HepG2 (cell line): ENCODE measurements around the gene PRSS50. TPM values are rescaled to one million over a fixed set of nuclear protein-coding genes. Genes with fewer than 3 reads are reported as not detected.
A peak's percentile ranks its signal among the peaks of the same experiment; 100 is the strongest.

Source experiments
- ATAC-seq: fragments of 200-7000 bp; cut with Tn5 transposase; 3 replicates; pipeline ENCODE4 v1.9.1; 2020; ENCODE audit warnings: mild to moderate bottlenecking, moderate library complexity
- BruUV-seq: library from RNA; stranded (reverse); fragments of 400-500 nt; replicated peaks from 2 replicates; lab custom pipeline; 2021; lab: Mats Ljungman, UMichigan
- CTCF ChIA-PET: fragments of 300-600 bp; formaldehyde crosslinking; extraction: SDS; loops from one replicate; lab custom pipeline; 2021; ENCODE audit warnings: low total read pairs, inconsistent platforms, low intra/inter-chr PET ratio; lab: Yijun Ruan, JAX
- POLR2A ChIA-PET: fragments of 350-600 bp; sonication (Branson Sonifier 250); formaldehyde crosslinking; loops from one replicate; lab custom pipeline; 2020; ENCODE audit warnings: antibody characterized with exemption, inconsistent platforms; lab: Yijun Ruan, JAX
- DNase-seq: peaks from one replicate; pipeline ENCODE4 v3.0.0-alpha.2; 2015; ENCODE audit warnings: low spot score
- FAIRE-seq: peaks from 3 replicates; lab custom pipeline; 2011; peaks lifted over from hg19 to GRCh38; lab: Jason Lieb, UNC
- H2AFZ ChIP-seq: one replicate; pipeline ENCODE4 v1.6.1; 2011; ENCODE audit warnings: low read length, inconsistent platforms
- H3K27ac ChIP-seq: fragments of 300-600 bp; 3 replicates; pipeline ENCODE4 v1.8.0; 2011; ENCODE audit warnings: mixed run types, mild to moderate bottlenecking, mixed read lengths, low read length, inconsistent platforms; ENCODE audit not compliant: insufficient read depth; ENCODE audit errors: extremely low read length
- H3K27me3 ChIP-seq, 2 experiments: fragments of 200-600 bp in 1 of 2; 2 replicates in 1 of 2; 3 replicates in 1 of 2; pipeline versions ENCODE4 v1.6.0 to v1.8.0; 2011; ENCODE audit warnings: low read length in 2 of 2, mild to moderate bottlenecking in 2 of 2, moderate library complexity in 2 of 2, inconsistent platforms in 1 of 2; ENCODE audit not compliant: insufficient read depth in 2 of 2, control insufficient read depth in 1 of 2
- H3K36me3 ChIP-seq, 2 experiments: fragments of 200-600 bp in 1 of 2; replicated peaks in 1 of 2; 2 replicates in 1 of 2; 3 replicates in 1 of 2; pipeline versions ENCODE4 v1.5.1 to v1.8.0; 2011; ENCODE audit warnings: low read length in 2 of 2, inconsistent platforms in 1 of 2; ENCODE audit not compliant: insufficient read depth in 2 of 2, control insufficient read depth in 1 of 2
- H3K4me1 ChIP-seq: 2 replicates; pipeline ENCODE4 v1.5.1; 2012; ENCODE audit warnings: low read length, inconsistent platforms; ENCODE audit not compliant: insufficient read depth
- H3K4me2 ChIP-seq: 2 replicates; pipeline ENCODE4 v1.6.0; 2011; ENCODE audit warnings: low read depth, low read length, inconsistent platforms
- H3K4me3 ChIP-seq, 3 experiments: fragments of 200-600 bp in 1 of 3; sonication (generic), shearing (Covaris generic) in 1 of 3; replicated peaks in 1 of 3; 2 replicates each; pipeline ENCODE4 v1.5.1; 2011 to 2016; ENCODE audit warnings: low read length in 3 of 3, inconsistent platforms in 2 of 3, low read depth in 2 of 3, mild to moderate bottlenecking in 2 of 3, control low read depth in 1 of 3, mixed read lengths in 1 of 3; ENCODE audit not compliant: insufficient read depth in 1 of 3
- H3K79me2 ChIP-seq: one replicate; pipeline ENCODE4 v1.6.1; 2011; ENCODE audit warnings: low read length, inconsistent platforms; ENCODE audit not compliant: insufficient read depth
- H3K9ac ChIP-seq: 2 replicates; pipeline ENCODE4 v1.6.0; 2011; ENCODE audit warnings: mild to moderate bottlenecking, low read depth, low read length, inconsistent platforms; ENCODE audit not compliant: insufficient read depth
- H3K9me3 ChIP-seq: 2 replicates; pipeline ENCODE4 v1.5.1; 2012; ENCODE audit warnings: mild to moderate bottlenecking, low read length
- H4K20me1 ChIP-seq: 2 replicates; pipeline ENCODE4 v1.6.0; 2011; ENCODE audit warnings: inconsistent platforms, mild to moderate bottlenecking, low read length, moderate library complexity; ENCODE audit not compliant: insufficient read depth
- HNF4A ChIP-seq: sonication (generic); formaldehyde crosslinking; IDR thresholded peaks from 2 replicates; pipeline ENCODE4 v1.4.0; 2020; ENCODE audit warnings: missing genetic modification reagents
- KDM1A ChIP-seq: IDR thresholded peaks from 2 replicates; pipeline ENCODE4 v1.6.1; 2016; ENCODE audit warnings: missing compliant biosample characterization
- SRF ChIP-seq: IDR thresholded peaks from 2 replicates; pipeline ENCODE4 v1.6.1; 2011; ENCODE audit warnings: mild to moderate bottlenecking, low read depth, low read length, moderate library complexity
- WGBS: methylation state at CpG from one replicate; pipeline ENCODE4 v1.1.6; 2017; ENCODE audit warnings: low lambda C conversion rate; 5-methylcytosine and 5-hydroxymethylcytosine counted together
- in situ Hi-C: cut with HindIII; loops from 2 replicates; pipeline ENCODE4 v1.10.0; 2017; ENCODE audit warnings: low pct_unique_long_range_greater_than_20kb; ENCODE audit not compliant: extremely low pct_ligation_motif_present
- intact Hi-C: fragments of 100-400 bp; cut with micrococcal nuclease; formaldehyde crosslinking; loops from one replicate; pipeline ENCODE4 v1.10.0; 2022; ENCODE audit not compliant: unreplicated experiment
- polyA plus RNA-seq, 8 experiments: library from polyadenylated mRNA; depleted of rRNA in 3 of 8; stranded (reverse) in 7 of 8; unstranded in 1 of 8; fragments of >200 nt; fragmentation: Illumina TruSeq in 4 of 8; extraction: Trizol in 4 of 8; gene quantifications; 2 replicates each; pipeline versions ENCODE4 v1.2.1 to v1.2.3, GENCODE V29; 2011 to 2016; ENCODE audit warnings: low read depth in 4 of 8, missing spikeins in 1 of 8, mixed read lengths in 1 of 8; ENCODE audit not compliant: insufficient read depth in 1 of 8
- total RNA-seq, 5 experiments: library from RNA; depleted of rRNA; stranded (reverse); fragments of >200 nt; fragmentation: Illumina TruSeq; extraction: Trizol; gene quantifications; 2 replicates each; pipeline ENCODE4 v1.2.3, GENCODE V29; 2016; ENCODE audit warnings: low read depth in 1 of 5
- TF ChIP-seq, protein P1 (sequence below): sonication (generic); formaldehyde crosslinking; conservative IDR thresholded peaks from 2 replicates; pipeline ENCODE4 v1.8.0; 2022; ENCODE audit warnings: low read depth, missing genetic modification reagents
- TF ChIP-seq, protein P2 (sequence below): sonication (generic); formaldehyde crosslinking; IDR thresholded peaks from 2 replicates; pipeline ENCODE4 v1.5.0; 2020; ENCODE audit warnings: mild to moderate bottlenecking, missing genetic modification reagents

PRSS50 gene
- total and polyA plus RNA-seq, 2 of the 13 experiments (the other 11 are each of a cell fraction or from before 2014, with no cell fraction given) = not detected

DNA sequence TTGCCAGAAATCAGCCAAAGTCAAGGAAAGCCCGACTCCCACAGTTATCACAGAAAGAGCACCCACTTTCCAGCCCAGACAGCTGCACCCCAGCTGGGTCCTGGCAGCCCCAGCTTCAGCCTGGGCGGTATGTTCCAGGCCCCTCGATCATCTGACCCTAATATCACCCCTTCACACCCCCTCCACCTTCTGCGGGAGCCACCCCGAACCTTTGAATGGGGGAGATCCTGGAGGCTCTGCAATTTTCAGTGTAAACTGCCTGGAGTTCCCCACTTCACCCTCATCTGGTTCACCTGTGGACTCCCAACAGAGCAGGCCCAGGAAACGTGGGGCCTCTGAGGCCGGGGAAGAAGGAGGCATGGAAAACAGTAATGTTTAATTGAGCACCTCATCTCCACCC is 5.9 kb downstream of the PRSS50 start:
- ATAC-seq (no peak), FAIRE-seq (no peak), DNase-seq (no peak)
- in situ Hi-C loops = loop anchor here (5.0 kb wide), 1 partner anchor 196 kb away; no protein-coding TSS in a partner anchor
- intact Hi-C loops = no loop called here
- Histone ChIP-seq H3K79me2 (no peaks in the 10 kb centered on the region), H2AFZ (no peak overlapping the region), H4K20me1 (no peaks in the 10 kb centered on the region), H3K4me3 (no peak overlapping the region), H3K4me2 (0 out of 2 replicates have a peak overlapping the region, but pooled peaks have one; percentile 19), H3K27me3 (peaks cover 1 to 15% of the 10 kb centered on the region in 2 experiments; a peak in 3 of 5 replicates), H3K27ac (no peak overlapping the region), H3K36me3 (no peaks in the 10 kb centered on the region), H3K4me1 (peaks cover 11% of the 10 kb centered on the region), H3K9ac (no peak overlapping the region), H3K9me3 (no peaks in the 10 kb centered on the region)
- POLR2A ChIA-PET = no interaction called here
- BruUV-seq = no TSS peak
- TF ChIP-seq, protein P1, sequence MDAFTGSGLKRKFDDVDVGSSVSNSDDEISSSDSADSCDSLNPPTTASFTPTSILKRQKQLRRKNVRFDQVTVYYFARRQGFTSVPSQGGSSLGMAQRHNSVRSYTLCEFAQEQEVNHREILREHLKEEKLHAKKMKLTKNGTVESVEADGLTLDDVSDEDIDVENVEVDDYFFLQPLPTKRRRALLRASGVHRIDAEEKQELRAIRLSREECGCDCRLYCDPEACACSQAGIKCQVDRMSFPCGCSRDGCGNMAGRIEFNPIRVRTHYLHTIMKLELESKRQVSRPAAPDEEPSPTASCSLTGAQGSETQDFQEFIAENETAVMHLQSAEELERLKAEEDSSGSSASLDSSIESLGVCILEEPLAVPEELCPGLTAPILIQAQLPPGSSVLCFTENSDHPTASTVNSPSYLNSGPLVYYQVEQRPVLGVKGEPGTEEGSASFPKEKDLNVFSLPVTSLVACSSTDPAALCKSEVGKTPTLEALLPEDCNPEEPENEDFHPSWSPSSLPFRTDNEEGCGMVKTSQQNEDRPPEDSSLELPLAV = no peak
- CTCF ChIA-PET = no interaction called here
- 25% methylated on average over 6 of the region's 7 CpGs for WGBS

DNA sequence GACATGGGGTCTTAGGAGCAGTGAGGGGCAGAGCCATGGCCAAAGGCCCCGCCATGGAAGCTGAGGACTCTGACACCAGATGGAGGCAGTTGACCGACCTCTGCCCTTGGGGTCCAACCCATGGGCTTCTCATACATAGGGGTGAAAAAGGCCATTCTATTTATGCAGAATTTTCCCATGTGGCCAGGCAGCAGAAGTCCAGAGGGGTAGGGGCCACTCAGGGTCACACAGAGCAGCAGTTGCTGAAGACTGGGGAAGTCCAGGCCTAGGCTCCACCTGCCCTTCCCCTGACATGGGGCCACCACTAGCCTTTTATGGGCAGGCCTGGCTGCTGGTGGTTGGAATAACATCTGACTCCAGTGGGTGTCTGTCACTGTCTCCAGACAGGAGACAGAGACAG is 6.4 kb downstream of the PRSS50 start:
- DNase-seq = peak; percentile 18
- Histone ChIP-seq H3K9ac (no peak overlapping the region), H3K4me1 (peaks cover 11% of the 10 kb centered on the region), H3K4me3 (no peak overlapping the region), H3K9me3 (no peaks in the 10 kb centered on the region), H3K4me2 (peak overlapping the region; percentile 19; the same call in 1 of the 2 replicates), H3K79me2 (no peaks in the 10 kb centered on the region), H2AFZ (no peak overlapping the region), H3K27me3 (peaks cover 2 to 15% of the 10 kb centered on the region in 2 experiments; a peak in 3 of 5 replicates), H4K20me1 (no peaks in the 10 kb centered on the region), H3K27ac (no peak overlapping the region), H3K36me3 (no peaks in the 10 kb centered on the region)
- TF ChIP-seq, protein P2, sequence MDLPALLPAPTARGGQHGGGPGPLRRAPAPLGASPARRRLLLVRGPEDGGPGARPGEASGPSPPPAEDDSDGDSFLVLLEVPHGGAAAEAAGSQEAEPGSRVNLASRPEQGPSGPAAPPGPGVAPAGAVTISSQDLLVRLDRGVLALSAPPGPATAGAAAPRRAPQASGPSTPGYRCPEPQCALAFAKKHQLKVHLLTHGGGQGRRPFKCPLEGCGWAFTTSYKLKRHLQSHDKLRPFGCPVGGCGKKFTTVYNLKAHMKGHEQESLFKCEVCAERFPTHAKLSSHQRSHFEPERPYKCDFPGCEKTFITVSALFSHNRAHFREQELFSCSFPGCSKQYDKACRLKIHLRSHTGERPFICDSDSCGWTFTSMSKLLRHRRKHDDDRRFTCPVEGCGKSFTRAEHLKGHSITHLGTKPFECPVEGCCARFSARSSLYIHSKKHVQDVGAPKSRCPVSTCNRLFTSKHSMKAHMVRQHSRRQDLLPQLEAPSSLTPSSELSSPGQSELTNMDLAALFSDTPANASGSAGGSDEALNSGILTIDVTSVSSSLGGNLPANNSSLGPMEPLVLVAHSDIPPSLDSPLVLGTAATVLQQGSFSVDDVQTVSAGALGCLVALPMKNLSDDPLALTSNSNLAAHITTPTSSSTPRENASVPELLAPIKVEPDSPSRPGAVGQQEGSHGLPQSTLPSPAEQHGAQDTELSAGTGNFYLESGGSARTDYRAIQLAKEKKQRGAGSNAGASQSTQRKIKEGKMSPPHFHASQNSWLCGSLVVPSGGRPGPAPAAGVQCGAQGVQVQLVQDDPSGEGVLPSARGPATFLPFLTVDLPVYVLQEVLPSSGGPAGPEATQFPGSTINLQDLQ (CRISPR knock-in tag) = no peak
- no peak for TF ChIP-seq KDM1A
- peak; percentile 81 for TF ChIP-seq SRF
- 0 out of 2 replicates have a peak, but pooled peaks have one; percentile 4 for TF ChIP-seq HNF4A
- intact Hi-C loops (no loop called here), in situ Hi-C loops (loop anchor here (5.0 kb wide), 1 partner anchor 196 kb away; no protein-coding TSS in a partner anchor)
- FAIRE-seq = no peak
- ATAC-seq = peak; percentile 30; the same call in 1 of the 3 replicates
- ChIA-PET POLR2A (no interaction called here), CTCF (no interaction called here)
- no TSS peak for BruUV-seq
- no CpG with 5 or more reads among the region's 2 CpGs for WGBS
